PFSK-1 (cell line): Measurements from ENCODE around the gene MEGF6.

Experiments used
- FOXP2 ChIP-seq: optimal IDR thresholded peaks from 2 replicates; pipeline ENCODE3; 2011; ENCODE audit warnings: borderline replicate concordance, control low read depth, inconsistent platforms; ENCODE audit not compliant: insufficient read depth; ENCODE audit errors: extremely low read length, extremely low read depth
- POLR2AphosphoS5 ChIP-seq: IDR thresholded peaks from 2 replicates; pipeline ENCODE4 v1.6.1; 2012; ENCODE audit warnings: low read depth, mild to moderate bottlenecking, control low read depth, low read length, moderate library complexity
- REST ChIP-seq, 2 experiments: IDR thresholded peaks; 2 replicates each; pipeline versions ENCODE4 v1.6.1 to v1.8.0; 2011 to 2012; ENCODE audit warnings: low read depth in 2 of 2, low read length in 2 of 2, control low read depth in 1 of 2, inconsistent platforms in 1 of 2, mild to moderate bottlenecking in 1 of 2, moderate library complexity in 1 of 2; ENCODE audit not compliant: insufficient read depth in 1 of 2
- SIN3A ChIP-seq: IDR thresholded peaks from 2 replicates; pipeline ENCODE4 v1.6.1; 2012; ENCODE audit warnings: mild to moderate bottlenecking, low read length, moderate library complexity, borderline replicate concordance; ENCODE audit not compliant: insufficient read depth
- TAF1 ChIP-seq: IDR thresholded peaks from 2 replicates; pipeline ENCODE4 v1.6.1; 2012; ENCODE audit warnings: low read length, control low read depth, borderline replicate concordance; ENCODE audit not compliant: insufficient read depth

Gene MEGF6

GRCh38 chr1:3596663-3597598 is 14.4 kb downstream of the MEGF6 start:
- TF ChIP-seq REST (IDR thresholded peaks at IDR 0.05; ENCODE audit: insufficient read depth in 1 of 2, low read depth in 2 of 2, low read length in 2 of 2) (no peak), FOXP2 (no peak), POLR2AphosphoS5 (no peak), TAF1 (no peak), SIN3A (no peak)

- no peak for TF ChIP-seq FOXP2
- TF ChIP-seq REST (IDR thresholded peaks at IDR 0.05; ENCODE audit: insufficient read depth in 1 of 2, low read depth in 2 of 2, low read length in 2 of 2), result no peak
- no peak for TF ChIP-seq TAF1
- no peak for TF ChIP-seq SIN3A
- TF ChIP-seq POLR2AphosphoS5, result no peak
Observed at GRCh38 chr1:3595949-3596348, 15.4 kb downstream of the MEGF6 start.

GRCh38 chr1:3594706-3595377 is 16.5 kb downstream of the MEGF6 start:
- TF ChIP-seq SIN3A (no peak), REST (IDR thresholded peaks at IDR 0.05; ENCODE audit: insufficient read depth in 1 of 2, low read depth in 2 of 2, low read length in 2 of 2) (no peak), POLR2AphosphoS5 (no peak), FOXP2 (no peak), TAF1 (no peak)

GRCh38 chr1:3593745-3594144 is 17.6 kb downstream of the MEGF6 start:
- no peak for TF ChIP-seq TAF1
- TF ChIP-seq FOXP2, result no peak
- no peak for TF ChIP-seq SIN3A
- no peak for TF ChIP-seq REST (IDR thresholded peaks at IDR 0.05; ENCODE audit: insufficient read depth in 1 of 2, low read depth in 2 of 2, low read length in 2 of 2)
- no peak for TF ChIP-seq POLR2AphosphoS5
